Measurements from ENCODE around the gene SIPA1. TPM values are rescaled to one million over a fixed set of nuclear protein-coding genes. Genes with fewer than 3 reads are reported as not detected.

The SIPA1 gene
- total and polyA plus RNA-seq, 2 of the 8 experiments (the other 6 are each of a cell fraction or from before 2014, with no cell fraction given) = 35.3 to 72.2 TPM

- no peak for TF ChIP-seq RXRA (IDR thresholded peaks at IDR 0.05; ENCODE audit: insufficient read depth, low read depth, low read length)
- TF ChIP-seq RBBP5 (IDR thresholded peaks at IDR 0.05; ENCODE audit: borderline replicate concordance, low read depth, low read length) = 0 out of 2 replicates have a peak, but pooled peaks have one; percentile 68
- peak in 1 of 2 experiments; percentile 35; a peak in 1 of 3 replicates for TF ChIP-seq POLR2A (IDR thresholded peaks at IDR 0.05; ENCODE audit: control extremely low read depth in 1 of 2, low read depth in 2 of 2, low read length in 2 of 2)
- peak in 1 of 2 experiments; percentile 62; a peak in 2 of 4 replicates for TF ChIP-seq HDAC2 (IDR thresholded peaks at IDR 0.05; ENCODE audit: borderline replicate concordance in 1 of 2, low read depth in 2 of 2, low read length in 2 of 2)
- TF ChIP-seq EGR1 (IDR thresholded peaks at IDR 0.05; ENCODE audit: borderline replicate concordance, low read depth, low read length) = 0 out of 2 replicates have a peak, but pooled peaks have one; percentile 62
- 0 out of 2 replicates have a peak, but pooled peaks have one; percentile 1 for TF ChIP-seq TEAD4 (IDR thresholded peaks at IDR 0.05; ENCODE audit: low read depth, low read length)
- no peak for TF ChIP-seq SP4 (IDR thresholded peaks at IDR 0.05; ENCODE audit: low read length)
Measured at GRCh38 chr11:65606876-65607613, 30.9 kb upstream of the SIPA1 start (continued).

Data from H1 (cell line).